PFSK-1 (cell line): ENCODE results near the gene ACSF3.

Source experiments
- FOXP2 ChIP-seq: optimal IDR thresholded peaks from 2 replicates; pipeline ENCODE3; 2011; ENCODE audit warnings: borderline replicate concordance, control low read depth, inconsistent platforms; ENCODE audit not compliant: insufficient read depth; ENCODE audit errors: extremely low read length, extremely low read depth
- POLR2AphosphoS5 ChIP-seq: IDR thresholded peaks from 2 replicates; pipeline ENCODE4 v1.6.1; 2012; ENCODE audit warnings: low read depth, mild to moderate bottlenecking, control low read depth, low read length, moderate library complexity
- SIN3A ChIP-seq: IDR thresholded peaks from 2 replicates; pipeline ENCODE4 v1.6.1; 2012; ENCODE audit warnings: mild to moderate bottlenecking, low read length, moderate library complexity, borderline replicate concordance; ENCODE audit not compliant: insufficient read depth
- TAF1 ChIP-seq: IDR thresholded peaks from 2 replicates; pipeline ENCODE4 v1.6.1; 2012; ENCODE audit warnings: low read length, control low read depth, borderline replicate concordance; ENCODE audit not compliant: insufficient read depth
- TF ChIP-seq, protein P1 (sequence below), 2 experiments: IDR thresholded peaks; 2 replicates each; pipeline versions ENCODE4 v1.6.1 to v1.8.0; 2011 to 2012; ENCODE audit warnings: low read depth in 2 of 2, low read length in 2 of 2, control low read depth in 1 of 2, inconsistent platforms in 1 of 2, mild to moderate bottlenecking in 1 of 2, moderate library complexity in 1 of 2; ENCODE audit not compliant: insufficient read depth in 1 of 2

DNA sequence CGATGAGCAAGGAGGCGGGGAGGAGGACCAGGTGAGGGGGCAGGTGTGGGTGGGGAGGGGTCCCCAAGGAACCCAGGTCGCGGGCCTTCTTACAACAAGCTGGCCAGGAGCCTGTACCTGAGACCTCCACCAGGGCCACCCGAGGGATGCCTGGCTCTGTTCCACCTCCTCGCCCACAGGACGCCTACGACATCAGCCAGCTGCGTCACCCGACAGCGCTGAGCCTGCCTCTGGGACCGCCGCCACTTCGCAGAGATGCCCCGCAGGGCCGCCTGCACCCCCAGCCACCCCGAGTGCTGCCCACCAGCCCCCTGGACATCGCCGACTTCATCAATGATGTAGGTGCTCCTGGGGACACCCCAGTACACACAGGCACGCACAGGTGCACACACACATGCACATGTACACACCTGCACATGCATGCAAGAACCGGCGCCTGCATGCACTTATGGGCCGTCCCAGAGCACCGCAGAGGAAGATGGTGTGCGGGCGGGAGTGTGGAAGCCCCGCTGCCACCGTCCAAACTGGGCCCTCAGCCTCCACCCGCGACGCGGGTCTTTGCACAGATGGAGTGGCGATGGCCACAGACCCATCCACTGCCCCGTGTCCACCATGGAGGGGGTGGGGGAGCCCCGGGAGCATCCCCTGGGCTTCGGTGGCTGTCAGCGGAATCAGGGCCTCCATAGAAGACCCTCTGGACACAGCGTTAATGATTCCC lies 100.1 kb downstream of the ACSF3 start:
- TF ChIP-seq TAF1: no peak
- TF ChIP-seq SIN3A: no peak
- TF ChIP-seq POLR2AphosphoS5: no peak
- TF ChIP-seq, protein P1, sequence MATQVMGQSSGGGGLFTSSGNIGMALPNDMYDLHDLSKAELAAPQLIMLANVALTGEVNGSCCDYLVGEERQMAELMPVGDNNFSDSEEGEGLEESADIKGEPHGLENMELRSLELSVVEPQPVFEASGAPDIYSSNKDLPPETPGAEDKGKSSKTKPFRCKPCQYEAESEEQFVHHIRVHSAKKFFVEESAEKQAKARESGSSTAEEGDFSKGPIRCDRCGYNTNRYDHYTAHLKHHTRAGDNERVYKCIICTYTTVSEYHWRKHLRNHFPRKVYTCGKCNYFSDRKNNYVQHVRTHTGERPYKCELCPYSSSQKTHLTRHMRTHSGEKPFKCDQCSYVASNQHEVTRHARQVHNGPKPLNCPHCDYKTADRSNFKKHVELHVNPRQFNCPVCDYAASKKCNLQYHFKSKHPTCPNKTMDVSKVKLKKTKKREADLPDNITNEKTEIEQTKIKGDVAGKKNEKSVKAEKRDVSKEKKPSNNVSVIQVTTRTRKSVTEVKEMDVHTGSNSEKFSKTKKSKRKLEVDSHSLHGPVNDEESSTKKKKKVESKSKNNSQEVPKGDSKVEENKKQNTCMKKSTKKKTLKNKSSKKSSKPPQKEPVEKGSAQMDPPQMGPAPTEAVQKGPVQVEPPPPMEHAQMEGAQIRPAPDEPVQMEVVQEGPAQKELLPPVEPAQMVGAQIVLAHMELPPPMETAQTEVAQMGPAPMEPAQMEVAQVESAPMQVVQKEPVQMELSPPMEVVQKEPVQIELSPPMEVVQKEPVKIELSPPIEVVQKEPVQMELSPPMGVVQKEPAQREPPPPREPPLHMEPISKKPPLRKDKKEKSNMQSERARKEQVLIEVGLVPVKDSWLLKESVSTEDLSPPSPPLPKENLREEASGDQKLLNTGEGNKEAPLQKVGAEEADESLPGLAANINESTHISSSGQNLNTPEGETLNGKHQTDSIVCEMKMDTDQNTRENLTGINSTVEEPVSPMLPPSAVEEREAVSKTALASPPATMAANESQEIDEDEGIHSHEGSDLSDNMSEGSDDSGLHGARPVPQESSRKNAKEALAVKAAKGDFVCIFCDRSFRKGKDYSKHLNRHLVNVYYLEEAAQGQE (IDR thresholded peaks at IDR 0.05; ENCODE audit: insufficient read depth in 1 of 2, low read depth in 2 of 2, low read length in 2 of 2): no peak
- TF ChIP-seq FOXP2: no peak
